Measurements from ENCODE around the gene CFAP46.

The CFAP46 gene

GRCh38 chr10:132817701-132818211 is 124.6 kb downstream of the CFAP46 start:
- no peak for DNase-seq

GRCh38 chr10:132816718-132817117 is 125.7 kb downstream of the CFAP46 start:
- DNase-seq: no peak

- no peak for DNase-seq
Observed at GRCh38 chr10:132815168-132815857, 127.1 kb downstream of the CFAP46 start.

- no peak for DNase-seq
Observed at GRCh38 chr10:132814469-132814856, 127.9 kb downstream of the CFAP46 start.

- DNase-seq: no peak
Observed at GRCh38 chr10:132813560-132814468, 128.6 kb downstream of the CFAP46 start.

- DNase-seq: no peak
Observed at GRCh38 chr10:132813001-132813401, 129.4 kb downstream of the CFAP46 start.

- DNase-seq: no peak
Observed at GRCh38 chr10:132812520-132812919, 129.8 kb downstream of the CFAP46 start.

GRCh38 chr10:132811891-132812481 is 130.4 kb downstream of the CFAP46 start:
- no peak for DNase-seq

GRCh38 chr10:132810807-132811700 is 131.3 kb downstream of the CFAP46 start:
- DNase-seq: no peak

GRCh38 chr10:132810141-132810806 is 132.1 kb downstream of the CFAP46 start:
- DNase-seq: no peak

- DNase-seq: no peak
Observed at GRCh38 chr10:132809232-132810140, 132.9 kb downstream of the CFAP46 start.

GRCh38 chr10:132808383-132809231 is 133.8 kb downstream of the CFAP46 start:
- DNase-seq: no peak

GRCh38 chr10:132807621-132808049 is 134.7 kb downstream of the CFAP46 start:
- no peak for DNase-seq

GRCh38 chr10:132806561-132807003 is 135.8 kb downstream of the CFAP46 start:
- DNase-seq: no peak

- no peak for DNase-seq
Observed at GRCh38 chr10:132806110-132806509, 136.3 kb downstream of the CFAP46 start.

GRCh38 chr10:132805599-132805998 is 136.8 kb downstream of the CFAP46 start:
- DNase-seq: no peak

GRCh38 chr10:132804785-132805426 is 137.5 kb downstream of the CFAP46 start:
- DNase-seq: no peak

GRCh38 chr10:132804287-132804686 is 138.1 kb downstream of the CFAP46 start:
- DNase-seq: no peak
